HG03159 (cell line): ENCODE results near the gene BRINP1.
"Not testable (repeated sequence)": the region's sequence is repeated elsewhere in the genome, so short reads cannot be mapped to it uniquely, and the experiment has no call there.

Experiments
- ATAC-seq: cut with Tn5 transposase; IDR thresholded peaks from one replicate; pipeline ENCODE4 v1.9.1; 2021; ENCODE audit warnings: mild to moderate bottlenecking, moderate library complexity; ENCODE audit not compliant: unreplicated experiment

The BRINP1 gene

DNA sequence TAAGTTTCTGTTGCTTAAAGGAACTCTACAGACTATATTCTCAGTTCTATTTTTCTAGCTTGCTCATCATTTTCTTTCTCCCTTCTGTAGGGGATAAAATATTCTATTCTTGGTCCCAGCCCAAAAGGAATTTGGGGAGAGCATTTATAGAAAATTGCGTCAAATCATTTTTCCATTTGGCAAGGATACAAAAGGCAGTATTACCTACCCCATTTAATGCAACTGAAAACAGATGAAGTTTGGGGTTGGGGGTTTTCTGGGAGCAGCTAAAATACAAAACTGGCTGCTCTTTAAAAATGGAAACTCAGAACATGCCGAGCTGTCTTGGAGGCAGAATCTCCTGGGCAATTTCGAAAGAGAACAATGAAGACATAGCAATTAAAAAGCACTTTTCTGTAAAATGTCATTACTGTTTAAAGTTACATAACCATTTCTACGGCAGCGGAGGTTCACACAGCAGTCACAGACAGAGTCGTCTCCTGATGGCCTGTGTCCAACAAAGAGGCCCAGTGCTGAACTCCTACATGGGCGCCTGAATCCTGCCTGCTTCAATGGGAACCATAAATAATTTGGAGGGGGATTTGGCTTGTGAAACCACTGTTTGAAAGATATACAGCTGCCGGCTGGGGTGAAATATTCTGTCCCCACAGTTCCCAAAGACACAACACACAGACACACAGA is 152.4 kb downstream of the BRINP1 start:
- no peak for ATAC-seq

GRCh38 chr9:119215651-119216050 is 153.6 kb downstream of the BRINP1 start:
- ATAC-seq, result no peak

- ATAC-seq, result no peak
Measured at GRCh38 chr9:119213471-119213870, 155.8 kb downstream of the BRINP1 start.

GRCh38 chr9:119197893-119198607 is 171.2 kb downstream of the BRINP1 start:
- ATAC-seq, result no peak

GRCh38 chr9:119195521-119195920 is 173.7 kb downstream of the BRINP1 start:
- ATAC-seq, result no peak

- ATAC-seq, result no peak
Measured at GRCh38 chr9:119185298-119185697, 183.9 kb downstream of the BRINP1 start.

DNA sequence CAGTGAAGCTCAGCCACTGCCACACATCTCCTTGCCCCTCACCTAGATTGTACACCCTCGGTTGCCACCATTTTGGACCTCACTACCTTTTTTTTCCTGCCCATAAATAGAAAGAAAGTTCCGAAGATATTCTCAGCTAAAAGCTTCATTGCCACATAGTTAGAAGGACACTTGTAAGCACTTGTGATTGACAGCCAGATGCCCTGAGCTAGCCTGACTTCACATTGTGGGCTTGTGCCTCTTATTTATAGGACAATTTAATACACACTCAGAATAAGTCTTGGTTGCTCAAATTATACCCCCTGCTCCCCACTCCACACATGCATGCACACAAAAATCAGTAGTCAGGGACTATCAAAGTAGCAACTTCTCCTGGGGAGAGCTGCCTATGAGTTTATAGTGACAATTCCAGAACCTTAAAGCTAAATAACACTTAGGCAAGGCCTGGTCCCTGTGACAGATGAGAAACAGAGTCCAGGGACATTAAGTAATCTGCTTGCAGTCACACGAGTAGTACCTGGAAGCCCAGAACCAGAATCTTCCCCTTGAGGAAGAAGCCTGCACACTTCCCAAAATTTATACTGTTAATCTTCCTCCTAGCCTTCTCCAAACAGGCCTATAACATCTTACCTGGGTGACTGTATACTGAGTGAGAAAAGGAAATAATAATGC is 184.8 kb downstream of the BRINP1 start:
- ATAC-seq, result no peak

GRCh38 chr9:119181561-119181960 is 187.7 kb downstream of the BRINP1 start:
- ATAC-seq, result no peak

DNA sequence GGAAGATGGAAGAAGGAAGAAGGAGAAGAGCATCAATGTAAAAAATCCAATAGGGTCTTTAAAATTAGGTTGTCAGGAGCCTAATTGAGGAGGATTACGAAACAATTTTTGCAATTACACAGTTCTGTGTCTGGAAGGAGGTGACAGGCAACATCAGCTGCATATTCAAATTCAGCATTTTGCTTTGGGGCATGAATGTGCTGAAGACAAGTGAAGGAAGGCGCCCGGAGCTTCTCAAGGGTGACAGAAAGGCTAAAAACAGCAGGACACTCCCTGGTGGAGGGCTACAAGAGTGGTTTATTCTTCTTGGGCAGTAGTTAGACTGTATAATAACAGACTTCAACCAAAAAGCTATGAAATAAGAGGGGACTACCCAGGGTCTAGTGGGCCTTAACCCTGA is 188.3 kb downstream of the BRINP1 start:
- ATAC-seq, result no peak

DNA sequence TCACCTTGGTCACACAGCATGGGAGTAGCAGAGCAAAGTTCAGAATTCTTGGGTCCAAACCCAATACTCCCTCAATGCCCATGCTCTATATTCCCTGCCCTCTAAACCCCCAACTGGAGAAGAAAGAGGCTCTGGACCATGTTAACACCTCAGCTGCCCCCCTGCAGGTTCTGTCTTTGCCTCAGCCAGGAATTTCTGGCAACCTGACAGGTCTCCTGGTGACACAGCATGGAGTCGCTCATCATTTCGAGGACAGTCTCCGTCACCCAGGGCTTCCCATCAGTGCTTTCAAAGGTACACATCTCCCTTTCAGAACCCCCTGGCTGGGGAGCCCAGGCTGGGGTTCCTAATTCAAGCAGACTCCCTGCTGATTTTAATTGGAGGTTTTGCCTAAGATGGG is 189.5 kb downstream of the BRINP1 start:
- ATAC-seq, result no peak

DNA sequence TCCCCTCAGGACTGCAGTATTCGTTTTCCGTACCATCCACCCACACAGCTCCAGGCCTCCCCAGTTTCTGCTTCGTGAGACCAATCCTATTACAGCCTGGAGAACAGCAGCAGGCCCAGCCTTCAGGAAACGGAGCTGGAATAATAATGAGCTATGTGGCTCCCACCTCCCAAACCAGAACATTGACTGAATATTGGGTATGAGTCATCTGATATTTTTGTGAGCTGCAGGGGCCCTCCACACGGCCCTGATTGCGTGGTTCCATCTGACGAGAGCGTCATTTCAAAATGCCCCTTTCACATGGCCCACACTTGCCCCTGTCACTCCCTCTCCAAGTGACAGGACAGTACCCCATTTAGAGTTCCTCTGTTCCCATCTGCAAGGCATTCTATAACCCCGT is 192.0 kb downstream of the BRINP1 start:
- ATAC-seq, result no peak

DNA sequence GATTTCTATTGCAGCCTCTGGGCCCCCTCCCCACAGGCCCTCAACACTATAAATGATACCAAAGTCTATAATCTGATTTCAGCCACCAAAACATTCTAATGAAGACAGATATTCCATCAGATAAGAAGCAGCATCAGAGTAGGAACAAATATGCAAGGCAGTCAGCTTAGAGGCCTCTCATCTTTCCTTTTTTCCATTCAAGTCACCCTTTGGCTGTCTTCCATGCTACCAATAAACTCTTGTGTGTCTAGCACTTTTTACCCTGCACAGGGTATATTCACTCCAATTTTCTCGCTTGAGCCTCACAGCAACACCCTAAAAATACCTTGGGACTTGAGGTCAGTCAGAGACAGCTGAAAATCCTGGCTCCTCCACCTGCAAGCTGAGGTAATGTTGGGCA is 193.7 kb downstream of the BRINP1 start:
- ATAC-seq, result no peak

DNA sequence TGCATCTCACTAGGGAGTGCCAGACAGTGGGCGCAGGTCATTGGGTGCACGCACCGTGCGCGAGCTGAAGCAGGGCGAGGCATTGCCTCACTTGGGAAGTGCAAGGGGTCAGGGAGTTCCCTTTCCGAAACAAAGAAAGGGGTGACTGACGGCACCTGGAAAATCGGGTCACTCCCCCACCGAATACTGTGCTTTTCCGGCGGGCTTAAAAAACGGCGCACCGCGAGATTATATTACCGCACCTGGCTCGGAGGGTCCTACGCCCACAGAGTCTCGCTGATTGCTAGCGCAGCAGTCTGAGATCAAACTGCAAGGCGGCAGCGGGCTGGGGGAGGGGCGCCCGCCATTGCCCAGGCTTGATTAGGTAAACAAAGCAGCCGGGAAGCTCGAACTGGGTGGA is 200.0 kb downstream of the BRINP1 start:
- not testable (repeated sequence) for ATAC-seq

- ATAC-seq, result no peak
Measured at GRCh38 chr9:119167876-119168275, 201.4 kb downstream of the BRINP1 start.

GRCh38 chr9:119167267-119167666 is 202.0 kb downstream of the BRINP1 start:
- ATAC-seq, result no peak

- ATAC-seq, result no peak
Measured at GRCh38 chr9:119166096-119166495, 203.1 kb downstream of the BRINP1 start.

DNA sequence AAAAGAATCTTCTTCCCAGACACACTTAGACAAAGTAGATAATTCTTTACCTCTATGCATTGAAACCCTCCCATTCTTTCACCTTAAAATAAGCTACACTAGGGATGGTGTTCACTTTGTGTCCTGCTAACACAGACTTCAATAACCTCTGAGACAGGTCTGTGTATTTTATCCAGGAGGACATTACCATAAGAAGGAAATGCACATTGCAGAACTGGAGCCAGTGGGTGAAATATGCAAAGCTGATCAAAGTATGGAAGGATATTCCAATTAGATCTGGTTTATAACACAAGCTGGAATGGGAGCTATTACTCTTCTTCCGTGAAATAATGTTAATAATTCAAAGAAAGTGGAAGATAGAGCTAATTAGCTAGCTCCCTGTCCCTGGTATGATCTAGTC is 204.1 kb downstream of the BRINP1 start:
- no peak for ATAC-seq

DNA sequence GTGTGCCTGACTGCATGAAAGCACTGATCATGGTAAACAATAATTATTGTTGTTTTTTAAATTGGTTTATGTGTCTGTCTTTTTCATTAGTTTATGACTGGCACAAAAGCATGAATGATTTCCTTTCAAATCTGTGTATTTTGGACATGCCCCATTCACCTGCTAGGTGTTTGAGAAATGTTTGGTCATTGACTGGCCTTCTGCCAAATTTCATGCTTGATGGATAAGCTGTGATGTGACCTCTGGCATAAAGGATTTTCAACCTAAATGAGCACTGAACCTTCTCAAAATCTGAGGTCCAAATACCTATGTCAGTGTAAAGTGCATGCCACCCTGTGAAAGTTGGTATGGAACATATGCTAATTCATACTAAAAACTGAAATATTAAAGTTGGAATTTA is 204.5 kb downstream of the BRINP1 start:
- ATAC-seq, result no peak

- ATAC-seq, result no peak
Measured at GRCh38 chr9:119160551-119160950, 208.7 kb downstream of the BRINP1 start.

DNA sequence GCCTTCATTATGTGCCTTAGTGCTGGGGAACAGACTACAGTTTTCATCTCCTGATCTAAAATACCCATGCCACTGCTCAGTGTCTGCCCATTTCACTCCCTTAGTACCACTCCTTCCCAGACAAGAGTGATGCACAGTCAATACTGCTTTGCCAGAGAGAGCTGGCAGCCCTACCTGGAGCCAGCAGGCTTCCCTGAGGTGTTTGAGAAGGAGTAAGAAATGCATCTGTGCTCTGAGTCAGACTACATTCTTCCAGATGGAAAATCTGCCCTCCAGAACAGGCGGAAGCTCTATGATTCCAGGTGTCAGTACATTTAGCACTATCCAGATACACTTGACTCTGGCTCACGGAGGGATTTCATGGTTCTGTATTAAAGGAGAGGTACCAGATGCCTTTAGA is 209.8 kb downstream of the BRINP1 start:
- no peak for ATAC-seq

DNA sequence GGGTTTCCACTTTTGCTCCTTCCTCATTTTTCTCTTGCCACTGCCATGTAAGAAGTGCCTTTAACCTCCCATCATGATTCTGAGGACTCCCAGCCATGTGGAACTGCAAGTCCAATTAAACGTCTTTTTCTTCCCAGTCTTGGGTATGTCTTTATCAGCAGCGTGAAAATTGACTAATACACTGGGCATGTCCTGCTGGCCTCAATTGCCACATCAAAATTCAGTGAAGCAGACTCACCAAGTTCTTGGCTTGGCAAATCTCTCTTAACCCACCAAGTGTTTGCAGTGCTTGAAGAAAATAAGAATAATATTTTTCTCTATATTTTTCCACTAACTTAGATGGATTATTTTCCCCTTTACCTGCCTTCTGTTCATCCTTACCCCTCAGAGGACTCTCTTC is 212.0 kb downstream of the BRINP1 start:
- ATAC-seq, result no peak

GRCh38 chr9:119156354-119156753 is 212.9 kb downstream of the BRINP1 start:
- no peak for ATAC-seq
